Measurements from ENCODE around the gene NUDT17.

- TF ChIP-seq POLR2A (IDR thresholded peaks at IDR 0.05; ENCODE audit: low read length) (no peak), GATA1 (IDR thresholded peaks at IDR 0.05; ENCODE audit: low read depth, low read length) (no peak)
Observed at GRCh38 chr1:145849356-145850160, 4.1 kb downstream of the NUDT17 start.
